ENCODE data around the gene RNF144B. TPM values are rescaled to one million over a fixed set of nuclear protein-coding genes. Genes with fewer than 3 reads are reported as not detected.

Gene RNF144B
- total and polyA plus RNA-seq, 2 of the 13 experiments (the other 11 are each of a cell fraction or from before 2014, with no cell fraction given), result 1.8 to 4.3 TPM

DNA sequence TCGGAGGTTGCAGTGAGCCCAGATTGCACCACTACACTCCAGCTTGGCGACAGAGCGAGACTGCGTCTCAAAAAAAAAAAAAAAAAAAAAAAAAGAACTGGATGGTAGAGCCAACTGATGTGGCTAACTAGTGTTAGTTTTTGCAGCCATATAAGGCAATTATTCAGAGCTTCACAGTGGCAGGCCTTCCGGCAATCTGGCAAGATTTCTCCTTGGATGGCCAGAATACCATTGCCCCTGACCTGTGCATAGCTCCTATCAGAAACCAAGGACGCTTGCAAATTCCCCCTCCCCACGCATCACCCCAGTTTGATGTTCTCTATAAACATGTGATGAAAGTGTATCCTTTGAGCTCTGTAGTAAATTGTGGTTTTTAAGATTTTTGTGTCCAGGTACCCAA lies 127.0 kb downstream of the RNF144B start:
- H3K27me3 ChIP-seq (ENCODE audit: control insufficient read depth in 1 of 2, insufficient read depth in 2 of 2, low read length in 2 of 2), result no peaks in the 10 kb centered on the region
- BruUV-seq (replicated peaks), result no TSS peak
- intact Hi-C loops (cut with micrococcal nuclease; ENCODE audit: unreplicated experiment), result no loop called here
- FAIRE-seq, result no peak
- H4K20me1 ChIP-seq (ENCODE audit: insufficient read depth, low read length), result no peaks in the 10 kb centered on the region
- no peak for DNase-seq (ENCODE audit: low spot score)
- no peak for TF ChIP-seq ZFP41 (CRISPR knock-in tag; IDR thresholded peaks at IDR 0.05; ENCODE audit: borderline replicate concordance)
- TF ChIP-seq ZNF703 (CRISPR knock-in tag; IDR thresholded peaks at IDR 0.05; ENCODE audit: borderline replicate concordance), result no peak
- no peak for TF ChIP-seq ZNF235 (CRISPR knock-in tag; IDR thresholded peaks at IDR 0.05; ENCODE audit: borderline replicate concordance)
- no peak for TF ChIP-seq HMGA1 (CRISPR knock-in tag; conservative IDR thresholded peaks at IDR 0.05)
- no peak for TF ChIP-seq KDM5B (CRISPR knock-in tag; IDR thresholded peaks at IDR 0.05; ENCODE audit: borderline replicate concordance)
- TF ChIP-seq GATAD2A (CRISPR knock-in tag; IDR thresholded peaks at IDR 0.05), result no peak
- TF ChIP-seq, protein P1, sequence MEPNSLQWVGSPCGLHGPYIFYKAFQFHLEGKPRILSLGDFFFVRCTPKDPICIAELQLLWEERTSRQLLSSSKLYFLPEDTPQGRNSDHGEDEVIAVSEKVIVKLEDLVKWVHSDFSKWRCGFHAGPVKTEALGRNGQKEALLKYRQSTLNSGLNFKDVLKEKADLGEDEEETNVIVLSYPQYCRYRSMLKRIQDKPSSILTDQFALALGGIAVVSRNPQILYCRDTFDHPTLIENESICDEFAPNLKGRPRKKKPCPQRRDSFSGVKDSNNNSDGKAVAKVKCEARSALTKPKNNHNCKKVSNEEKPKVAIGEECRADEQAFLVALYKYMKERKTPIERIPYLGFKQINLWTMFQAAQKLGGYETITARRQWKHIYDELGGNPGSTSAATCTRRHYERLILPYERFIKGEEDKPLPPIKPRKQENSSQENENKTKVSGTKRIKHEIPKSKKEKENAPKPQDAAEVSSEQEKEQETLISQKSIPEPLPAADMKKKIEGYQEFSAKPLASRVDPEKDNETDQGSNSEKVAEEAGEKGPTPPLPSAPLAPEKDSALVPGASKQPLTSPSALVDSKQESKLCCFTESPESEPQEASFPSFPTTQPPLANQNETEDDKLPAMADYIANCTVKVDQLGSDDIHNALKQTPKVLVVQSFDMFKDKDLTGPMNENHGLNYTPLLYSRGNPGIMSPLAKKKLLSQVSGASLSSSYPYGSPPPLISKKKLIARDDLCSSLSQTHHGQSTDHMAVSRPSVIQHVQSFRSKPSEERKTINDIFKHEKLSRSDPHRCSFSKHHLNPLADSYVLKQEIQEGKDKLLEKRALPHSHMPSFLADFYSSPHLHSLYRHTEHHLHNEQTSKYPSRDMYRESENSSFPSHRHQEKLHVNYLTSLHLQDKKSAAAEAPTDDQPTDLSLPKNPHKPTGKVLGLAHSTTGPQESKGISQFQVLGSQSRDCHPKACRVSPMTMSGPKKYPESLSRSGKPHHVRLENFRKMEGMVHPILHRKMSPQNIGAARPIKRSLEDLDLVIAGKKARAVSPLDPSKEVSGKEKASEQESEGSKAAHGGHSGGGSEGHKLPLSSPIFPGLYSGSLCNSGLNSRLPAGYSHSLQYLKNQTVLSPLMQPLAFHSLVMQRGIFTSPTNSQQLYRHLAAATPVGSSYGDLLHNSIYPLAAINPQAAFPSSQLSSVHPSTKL (CRISPR knock-in tag; IDR thresholded peaks at IDR 0.05), result no peak
- TF ChIP-seq NBN (conservative IDR thresholded peaks at IDR 0.05), result no peak
- TF ChIP-seq, protein P2, sequence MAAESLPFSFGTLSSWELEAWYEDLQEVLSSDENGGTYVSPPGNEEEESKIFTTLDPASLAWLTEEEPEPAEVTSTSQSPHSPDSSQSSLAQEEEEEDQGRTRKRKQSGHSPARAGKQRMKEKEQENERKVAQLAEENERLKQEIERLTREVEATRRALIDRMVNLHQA (CRISPR knock-in tag; IDR thresholded peaks at IDR 0.05), result no peak
- no peak for TF ChIP-seq ZNF616 (CRISPR knock-in tag; IDR thresholded peaks at IDR 0.05; ENCODE audit: low read depth)
- no peak for TF ChIP-seq TCF7L2 (IDR thresholded peaks at IDR 0.05; ENCODE audit: low read depth, low read length)
- TF ChIP-seq, protein P3, sequence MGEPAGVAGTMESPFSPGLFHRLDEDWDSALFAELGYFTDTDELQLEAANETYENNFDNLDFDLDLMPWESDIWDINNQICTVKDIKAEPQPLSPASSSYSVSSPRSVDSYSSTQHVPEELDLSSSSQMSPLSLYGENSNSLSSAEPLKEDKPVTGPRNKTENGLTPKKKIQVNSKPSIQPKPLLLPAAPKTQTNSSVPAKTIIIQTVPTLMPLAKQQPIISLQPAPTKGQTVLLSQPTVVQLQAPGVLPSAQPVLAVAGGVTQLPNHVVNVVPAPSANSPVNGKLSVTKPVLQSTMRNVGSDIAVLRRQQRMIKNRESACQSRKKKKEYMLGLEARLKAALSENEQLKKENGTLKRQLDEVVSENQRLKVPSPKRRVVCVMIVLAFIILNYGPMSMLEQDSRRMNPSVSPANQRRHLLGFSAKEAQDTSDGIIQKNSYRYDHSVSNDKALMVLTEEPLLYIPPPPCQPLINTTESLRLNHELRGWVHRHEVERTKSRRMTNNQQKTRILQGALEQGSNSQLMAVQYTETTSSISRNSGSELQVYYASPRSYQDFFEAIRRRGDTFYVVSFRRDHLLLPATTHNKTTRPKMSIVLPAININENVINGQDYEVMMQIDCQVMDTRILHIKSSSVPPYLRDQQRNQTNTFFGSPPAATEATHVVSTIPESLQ (CRISPR knock-in tag; conservative IDR thresholded peaks at IDR 0.05), result no peak
- no peak for TF ChIP-seq ARNT (IDR thresholded peaks at IDR 0.05)
- TF ChIP-seq ZNF510 (CRISPR knock-in tag; IDR thresholded peaks at IDR 0.05; ENCODE audit: low read depth), result no peak
- TF ChIP-seq, protein P4, sequence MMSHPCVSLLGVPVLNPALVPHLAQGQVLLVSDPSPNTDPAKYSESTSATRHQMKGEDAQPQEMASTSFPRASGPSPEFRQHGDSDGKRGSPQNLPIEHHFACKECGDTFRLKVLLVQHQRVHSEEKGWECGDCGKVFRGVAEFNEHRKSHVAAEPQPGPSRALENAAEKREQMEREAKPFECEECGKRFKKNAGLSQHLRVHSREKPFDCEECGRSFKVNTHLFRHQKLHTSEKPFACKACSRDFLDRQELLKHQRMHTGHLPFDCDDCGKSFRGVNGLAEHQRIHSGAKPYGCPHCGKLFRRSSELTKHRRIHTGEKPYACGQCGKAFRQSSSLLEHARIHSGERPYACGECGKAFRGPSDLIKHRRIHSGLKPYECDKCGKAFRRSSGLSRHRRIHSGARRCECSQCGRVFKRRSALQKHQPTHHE (CRISPR knock-in tag; IDR thresholded peaks at IDR 0.05; ENCODE audit: borderline replicate concordance), result no peak
- TF ChIP-seq ZNF782 (CRISPR knock-in tag; IDR thresholded peaks at IDR 0.05; ENCODE audit: borderline replicate concordance), result no peak
- in situ Hi-C loops (cut with HindIII; ENCODE audit: extremely low pct_ligation_motif_present, low pct_unique_long_range_greater_than_20kb), result no loop called here
- no peak overlapping the region for H2AFZ ChIP-seq (ENCODE audit: low read length)
- no peaks in the 10 kb centered on the region for H3K9me3 ChIP-seq (ENCODE audit: low read length)
- 68% methylated on average over 7 of the region's 7 CpGs for WGBS (ENCODE audit: low lambda C conversion rate)
- H3K9ac ChIP-seq (ENCODE audit: insufficient read depth, low read depth, low read length), result no peak overlapping the region
- CTCF ChIA-PET (ENCODE audit: low intra/inter-chr PET ratio, low total read pairs), result no interaction called here
- POLR2A ChIA-PET, result no interaction called here
- H3K4me1 ChIP-seq (ENCODE audit: insufficient read depth, low read length), result no peaks in the 10 kb centered on the region
- H3K4me2 ChIP-seq (ENCODE audit: low read depth, low read length), result no peak overlapping the region
- H3K4me3 ChIP-seq (replicated peaks in 1 of 3; ENCODE audit: insufficient read depth in 1 of 3, low read depth in 2 of 3, low read length in 3 of 3), result no peak overlapping the region
- no peaks in the 10 kb centered on the region for H3K36me3 ChIP-seq (replicated peaks in 1 of 2; ENCODE audit: control insufficient read depth in 1 of 2, insufficient read depth in 2 of 2, low read length in 2 of 2)
- no peak overlapping the region for H3K27ac ChIP-seq (ENCODE audit: extremely low read length, insufficient read depth, low read length)
- no peaks in the 10 kb centered on the region for H3K79me2 ChIP-seq (ENCODE audit: insufficient read depth, low read length)
- no peak for ATAC-seq
